HFFc6 (cell line): Measurements from ENCODE around the gene CDK5R2. TPM values are rescaled to one million over a fixed set of nuclear protein-coding genes. Genes with fewer than 3 reads are reported as not detected.

Experiments used
- DNase-seq: peaks from one replicate; pipeline ENCODE4 v3.0.0-alpha.2; 2018
- H3K27ac Mint-ChIP-seq: 2 replicates; pipeline ENCODE4 v1.8.0; 2020; ENCODE audit warnings: mild to moderate bottlenecking, mixed read lengths
- H3K27me3 Mint-ChIP-seq: 2 replicates; pipeline ENCODE4 v1.8.0; 2021; ENCODE audit warnings: mild to moderate bottlenecking, moderate library complexity, mixed read lengths; ENCODE audit not compliant: insufficient read depth
- H3K36me3 Mint-ChIP-seq: 2 replicates; pipeline ENCODE4 v1.8.0; 2021; ENCODE audit warnings: low read depth, mixed read lengths
- H3K4me1 Mint-ChIP-seq: 2 replicates; pipeline ENCODE4 v1.8.0; 2020; ENCODE audit warnings: low read depth, mixed read lengths
- H3K4me3 Mint-ChIP-seq: 2 replicates; pipeline ENCODE4 v1.8.0; 2020; ENCODE audit warnings: mild to moderate bottlenecking, moderate library complexity, mixed read lengths
- H3K9me3 Mint-ChIP-seq: 2 replicates; pipeline ENCODE4 v1.8.0; 2020; ENCODE audit warnings: mild to moderate bottlenecking, mixed read lengths
- total RNA-seq, 6 experiments: library from RNA; stranded (reverse); fragmentation: NEBNext Ultra II Directional; extraction: Animal tissue kit (Norgen Biotek cat#: 25700); gene quantifications; 2 replicates in 1 of 6; 3 replicates in 5 of 6; pipeline ENCODE4 v1.2.3, GENCODE V29; 2021
- TF ChIP-seq, protein P1 (sequence below): fragments of 200-600 bp; sonication (generic); IDR thresholded peaks from 2 replicates; pipeline ENCODE4 v1.5.0; 2021; ENCODE audit warnings: antibody characterized with exemption, mild to moderate bottlenecking

CDK5R2 gene
- total RNA-seq, 6 experiments from 2014 or later, result 0.07 to 0.15 (median 0.08) TPM; not detected in 2

- peaks cover 6% of the 10 kb centered on the region for H3K4me1 Mint-ChIP-seq
- no peak overlapping the region for H3K27ac Mint-ChIP-seq
- peaks cover 65% of the 10 kb centered on the region for H3K27me3 Mint-ChIP-seq
- no peak overlapping the region for H3K4me3 Mint-ChIP-seq
- no peak for DNase-seq
- no peaks in the 10 kb centered on the region for H3K9me3 Mint-ChIP-seq
- no peaks in the 10 kb centered on the region for H3K36me3 Mint-ChIP-seq
- TF ChIP-seq, protein P1, sequence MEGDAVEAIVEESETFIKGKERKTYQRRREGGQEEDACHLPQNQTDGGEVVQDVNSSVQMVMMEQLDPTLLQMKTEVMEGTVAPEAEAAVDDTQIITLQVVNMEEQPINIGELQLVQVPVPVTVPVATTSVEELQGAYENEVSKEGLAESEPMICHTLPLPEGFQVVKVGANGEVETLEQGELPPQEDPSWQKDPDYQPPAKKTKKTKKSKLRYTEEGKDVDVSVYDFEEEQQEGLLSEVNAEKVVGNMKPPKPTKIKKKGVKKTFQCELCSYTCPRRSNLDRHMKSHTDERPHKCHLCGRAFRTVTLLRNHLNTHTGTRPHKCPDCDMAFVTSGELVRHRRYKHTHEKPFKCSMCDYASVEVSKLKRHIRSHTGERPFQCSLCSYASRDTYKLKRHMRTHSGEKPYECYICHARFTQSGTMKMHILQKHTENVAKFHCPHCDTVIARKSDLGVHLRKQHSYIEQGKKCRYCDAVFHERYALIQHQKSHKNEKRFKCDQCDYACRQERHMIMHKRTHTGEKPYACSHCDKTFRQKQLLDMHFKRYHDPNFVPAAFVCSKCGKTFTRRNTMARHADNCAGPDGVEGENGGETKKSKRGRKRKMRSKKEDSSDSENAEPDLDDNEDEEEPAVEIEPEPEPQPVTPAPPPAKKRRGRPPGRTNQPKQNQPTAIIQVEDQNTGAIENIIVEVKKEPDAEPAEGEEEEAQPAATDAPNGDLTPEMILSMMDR, result no peak
Measured at GRCh38 chr2:218982586-218983262, 23.3 kb downstream of the CDK5R2 start.

DNA sequence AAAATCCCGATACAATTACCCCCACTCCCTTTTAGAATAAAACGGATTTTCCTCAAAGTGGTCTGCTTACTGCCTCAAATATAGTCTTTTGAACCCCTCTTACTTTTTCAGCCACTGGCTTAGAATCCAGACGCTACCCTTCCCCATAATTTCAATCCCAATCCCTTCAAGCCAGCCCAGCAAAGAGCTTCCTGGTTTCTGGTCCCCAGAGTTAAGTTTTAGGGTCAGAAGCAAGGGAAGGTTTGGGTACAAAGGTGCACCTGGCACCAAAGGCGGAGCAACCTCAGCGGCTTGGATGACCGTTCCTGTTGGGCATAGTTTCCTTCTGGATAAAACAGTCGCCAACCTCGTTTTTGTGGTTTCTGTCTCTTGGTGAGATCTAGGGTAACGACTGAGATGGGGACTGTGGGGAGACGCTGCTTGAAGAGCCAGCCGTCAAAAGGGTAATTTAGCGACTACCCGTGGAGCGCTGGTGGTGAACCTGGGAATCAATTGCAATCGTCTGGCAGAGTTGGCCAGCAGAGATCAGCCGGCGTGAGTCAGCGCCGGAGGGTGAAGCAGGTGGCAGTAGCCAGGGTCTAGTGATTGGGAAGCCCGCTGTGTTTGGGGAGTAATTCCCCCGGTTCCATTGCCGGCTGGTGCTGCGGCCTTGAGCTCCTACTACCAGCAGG, 23.9 kb downstream of the CDK5R2 start:
- Mint-ChIP-seq H3K36me3 (no peaks in the 10 kb centered on the region), H3K4me1 (peaks cover 6% of the 10 kb centered on the region), H3K9me3 (no peaks in the 10 kb centered on the region), H3K27me3 (peaks cover 63% of the 10 kb centered on the region), H3K4me3 (no peak overlapping the region), H3K27ac (no peak overlapping the region)
- TF ChIP-seq, protein P1, result no peak
- DNase-seq, result no peak

GRCh38 chr2:218983934-218984238, 24.4 kb downstream of the CDK5R2 start:
- TF ChIP-seq, protein P1, result no peak
- H3K4me1 Mint-ChIP-seq, result peaks cover 6% of the 10 kb centered on the region
- no peak for DNase-seq
- H3K9me3 Mint-ChIP-seq, result no peaks in the 10 kb centered on the region
- no peaks in the 10 kb centered on the region for H3K36me3 Mint-ChIP-seq
- peaks cover 63% of the 10 kb centered on the region for H3K27me3 Mint-ChIP-seq
- H3K27ac Mint-ChIP-seq, result no peak overlapping the region
- no peak overlapping the region for H3K4me3 Mint-ChIP-seq

DNA sequence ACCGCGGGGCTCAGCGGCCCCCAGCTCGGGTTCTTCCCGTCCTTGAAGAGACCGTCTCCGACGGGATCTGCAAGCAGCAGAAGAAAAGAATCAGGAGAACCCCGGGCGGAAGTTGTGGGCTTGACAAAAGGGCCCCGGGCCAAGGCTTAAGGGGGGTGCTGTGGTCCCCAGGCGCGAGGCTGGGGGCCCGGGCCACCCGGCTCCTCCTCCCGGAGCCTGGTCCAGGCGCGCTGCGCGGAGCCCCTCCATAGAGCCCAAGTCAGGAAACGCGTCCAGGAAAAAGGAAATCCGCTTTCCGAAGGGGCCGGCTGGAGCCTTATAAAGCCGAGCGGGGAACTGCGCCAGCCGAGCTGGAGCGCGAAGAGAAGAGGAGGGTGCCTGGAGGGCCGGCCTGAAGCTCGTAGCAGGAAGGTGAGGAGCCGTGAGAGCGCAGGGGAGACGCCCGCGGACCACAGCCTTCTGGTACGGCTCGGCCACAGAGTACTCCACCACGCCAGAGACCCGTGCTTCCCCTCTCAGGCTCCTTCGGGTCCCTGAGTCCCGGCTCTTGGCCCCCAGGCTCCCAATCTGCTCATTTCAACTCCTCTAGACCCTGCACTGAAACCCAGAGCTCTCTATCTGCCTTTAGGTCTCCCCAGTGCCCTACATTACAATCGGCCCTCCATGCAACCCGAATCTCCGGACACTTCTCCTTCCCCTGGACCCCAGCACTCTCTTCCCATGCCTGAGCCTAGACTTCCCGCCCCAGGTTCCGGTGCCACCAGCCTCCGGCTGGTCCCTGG, 25.0 kb downstream of the CDK5R2 start:
- no peak overlapping the region for H3K27ac Mint-ChIP-seq
- H3K36me3 Mint-ChIP-seq, result no peaks in the 10 kb centered on the region
- no peak overlapping the region for H3K4me3 Mint-ChIP-seq
- peaks cover 6% of the 10 kb centered on the region for H3K4me1 Mint-ChIP-seq
- TF ChIP-seq, protein P1, result no peak
- H3K27me3 Mint-ChIP-seq, result peaks cover 59% of the 10 kb centered on the region
- no peak for DNase-seq
- H3K9me3 Mint-ChIP-seq, result no peaks in the 10 kb centered on the region

DNA sequence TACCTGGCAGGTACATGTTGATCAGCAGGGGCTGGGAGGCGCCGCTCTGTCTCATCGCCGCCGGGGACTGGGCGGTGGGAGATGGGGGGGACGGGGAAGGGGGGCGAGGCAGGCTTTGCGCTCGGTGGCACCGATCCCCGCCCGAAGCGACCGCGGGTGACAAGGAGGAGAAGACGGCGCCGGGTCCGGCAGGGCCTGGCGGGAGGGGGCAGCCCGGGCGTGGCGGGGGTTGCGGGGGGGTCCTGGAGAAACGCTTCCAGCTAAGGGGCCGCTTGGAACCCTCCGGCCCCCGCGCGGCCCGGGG, 25.5 kb downstream of the CDK5R2 start, which contains the start of gene FEV:
FEV (minus strand) TSS at position 164 of the 304 bp plus-strand sequence; CDS start at position 55, 109 bp downstream.
- Mint-ChIP-seq H3K4me1 (peaks cover 6% of the 10 kb centered on the region), H3K27me3 (peaks cover 62% of the 10 kb centered on the region), H3K36me3 (no peaks in the 10 kb centered on the region), H3K27ac (no peak within 1 kb of the TSS), H3K9me3 (no peaks in the 10 kb centered on the region), H3K4me3 (no peak within 1 kb of the TSS)
- TF ChIP-seq, protein P1, result no peak
- no peak for DNase-seq
